Pericardium fibroblast (primary cell): ENCODE results near the gene C9orf40. TPM values are rescaled to one million over a fixed set of nuclear protein-coding genes. Genes with fewer than 3 reads are reported as not detected.

Experiments used
- total RNA-seq: library from RNA; depleted of rRNA; stranded (reverse); fragments of >200 nt; gene quantifications from 2 replicates; pipeline ENCODE4 v1.2.3, GENCODE V29; 2015

The C9orf40 gene, protein sequence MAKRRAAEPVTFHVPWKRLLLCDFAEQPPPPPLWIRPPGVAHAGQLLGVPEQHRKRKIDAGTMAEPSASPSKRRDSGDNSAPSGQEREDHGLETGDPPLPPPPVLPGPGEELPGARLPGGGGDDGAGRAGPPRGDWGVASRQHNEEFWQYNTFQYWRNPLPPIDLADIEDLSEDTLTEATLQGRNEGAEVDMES
- 1.6 and 2.0 TPM in 2 replicates for total RNA-seq

DNA sequence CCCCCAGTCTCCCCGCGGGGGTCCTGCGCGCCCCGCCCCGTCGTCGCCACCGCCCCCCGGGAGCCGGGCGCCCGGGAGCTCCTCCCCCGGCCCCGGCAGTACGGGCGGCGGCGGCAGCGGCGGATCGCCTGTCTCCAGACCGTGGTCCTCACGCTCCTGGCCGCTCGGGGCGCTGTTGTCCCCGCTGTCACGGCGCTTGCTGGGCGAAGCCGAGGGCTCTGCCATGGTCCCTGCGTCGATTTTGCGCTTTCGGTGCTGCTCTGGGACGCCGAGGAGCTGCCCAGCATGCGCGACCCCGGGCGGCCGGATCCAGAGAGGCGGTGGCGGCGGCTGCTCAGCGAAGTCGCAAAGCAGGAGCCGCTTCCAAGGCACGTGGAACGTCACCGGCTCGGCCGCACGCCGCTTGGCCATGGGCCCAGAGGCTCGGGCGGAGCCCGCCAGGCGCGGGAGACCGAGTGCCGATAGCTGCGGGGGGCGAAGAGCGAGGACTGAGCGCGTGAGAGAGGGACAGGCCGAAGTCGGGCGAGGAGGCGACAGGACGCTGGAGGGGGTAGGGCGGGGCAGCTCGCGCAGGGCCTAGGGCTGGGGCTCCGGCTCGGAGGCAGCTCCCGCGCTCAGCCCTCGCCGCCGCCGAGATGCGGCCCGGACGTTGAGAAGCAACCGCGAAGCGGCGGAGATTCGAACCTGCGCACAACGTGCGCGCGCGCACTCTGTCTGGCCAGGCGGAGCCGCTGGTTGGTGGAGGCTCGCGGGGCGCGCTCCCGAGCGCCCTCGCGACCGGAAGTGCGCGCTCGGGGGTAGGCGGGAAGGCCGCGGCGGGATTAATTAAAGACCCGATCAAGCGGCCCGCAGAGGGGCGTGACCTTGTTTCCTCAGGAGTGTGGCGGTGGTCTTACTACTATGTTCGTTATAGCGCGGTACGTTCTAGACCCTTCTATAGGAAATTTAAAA lies at the start of gene C9orf40:
TSS of gene C9orf40 (minus strand) at position 712 of the 951 bp plus-strand sequence. CDS start at position 411, 301 bp downstream.

Other genes with a start within 250 kb of the C9orf40 start
- under 0.01 TPM in 1 of 2 replicates, not detected in the other for gene TRPM6, start 65.0 kb downstream of the C9orf40 start, total RNA-seq
- gene CARNMT1, start 75.4 kb upstream of the C9orf40 start, total RNA-seq = 15.6 and 15.8 TPM in 2 replicates
- gene NMRK1, start 135.2 kb upstream of the C9orf40 start, total RNA-seq = 13.9 and 14.6 TPM in 2 replicates
- gene OSTF1, start 135.6 kb upstream of the C9orf40 start, total RNA-seq = 16.5 and 26.1 TPM in 2 replicates